Activated CD4-positive, alpha-beta memory T cell treated with anti-CD3 and anti-CD28 coated beads, Interleukin-2, amount 10 ng/mL, durations not matched to agents 7 days and 5 days (primary cell): Measurements from ENCODE around the gene PRKCB. TPM values are rescaled to one million over a fixed set of nuclear protein-coding genes. Genes with fewer than 3 reads are reported as not detected.

ENCODE experiments used
- CTCF ChIA-PET: fragments of 350-600 bp; sonication (Branson Sonifier 250); formaldehyde crosslinking; loops from one replicate; lab custom pipeline; 2021; ENCODE audit warnings: antibody characterized with exemption, inconsistent platforms; lab: Charles Lee
- POLR2A ChIA-PET: fragments of 350-600 bp; sonication (Branson Sonifier 250); formaldehyde crosslinking; loops from one replicate; lab custom pipeline; 2021; ENCODE audit warnings: antibody characterized with exemption; lab: Charles Lee
- DNase-seq: peaks from one replicate; pipeline ENCODE4 v3.0.0-alpha.2; 2020
- H3K27ac Mint-ChIP-seq: one replicate; pipeline ENCODE4 v1.8.0; 2021; ENCODE audit warnings: mild to moderate bottlenecking, mixed read lengths
- H3K27me3 Mint-ChIP-seq: one replicate; pipeline ENCODE4 v1.8.0; 2021; ENCODE audit warnings: mixed read lengths
- H3K36me3 Mint-ChIP-seq: one replicate; pipeline ENCODE4 v1.8.0; 2021; ENCODE audit warnings: low read depth, mixed read lengths
- H3K4me1 Mint-ChIP-seq: one replicate; pipeline ENCODE4 v1.8.0; 2021; ENCODE audit warnings: mixed read lengths
- H3K4me3 Mint-ChIP-seq: one replicate; pipeline ENCODE4 v1.8.0; 2021; ENCODE audit warnings: mild to moderate bottlenecking, mixed read lengths
- H3K9me3 Mint-ChIP-seq: one replicate; pipeline ENCODE4 v1.8.0; 2021; ENCODE audit warnings: mixed read lengths
- total RNA-seq, 2 experiments: library from RNA; stranded (reverse); gene quantifications; one replicate each; pipeline ENCODE4 v1.2.3, GENCODE V29; 2021

The PRKCB gene
- total RNA-seq, 2 experiments from 2014 or later: 77.3 to 81.4 TPM

DNA sequence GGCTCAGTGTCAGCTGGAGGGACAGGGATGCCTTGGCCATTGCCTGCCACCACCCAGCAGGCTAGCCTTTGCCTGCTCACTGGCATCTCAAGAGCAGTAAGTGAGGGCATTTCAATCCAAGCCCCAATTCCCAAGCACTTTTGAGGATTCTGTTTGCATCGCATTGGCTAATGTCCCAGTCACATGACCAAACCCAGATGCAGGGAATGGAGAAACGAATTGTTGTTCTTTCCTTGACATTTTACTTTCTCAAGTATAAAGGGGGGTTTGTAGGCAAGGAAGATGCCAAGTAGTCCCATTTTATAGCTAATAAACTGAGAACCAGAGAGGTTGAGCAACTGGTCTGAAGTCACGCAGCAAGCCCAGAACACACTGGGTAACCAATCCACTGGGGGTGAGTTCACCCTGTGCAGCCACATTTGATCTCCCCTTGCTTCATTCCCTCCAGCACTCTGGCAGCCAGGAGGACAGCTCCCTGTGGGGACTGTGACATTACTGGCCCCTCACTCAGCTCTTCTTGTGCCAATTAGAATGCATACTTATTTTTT lies 226.6 kb downstream of the PRKCB start:
- H3K9me3 Mint-ChIP-seq: no peaks in the 10 kb centered on the region
- DNase-seq: no peak
- H3K4me1 Mint-ChIP-seq: no peaks in the 10 kb centered on the region
- H3K27ac Mint-ChIP-seq: no peak overlapping the region
- ChIA-PET POLR2A (interaction anchor here (1.1 kb wide), 1 partner anchor 10 kb away, joined by 3 read pairs; no protein-coding TSS in a partner anchor), CTCF (no interaction called here)
- H3K4me3 Mint-ChIP-seq: no peak overlapping the region
- H3K27me3 Mint-ChIP-seq: no peaks in the 10 kb centered on the region
- H3K36me3 Mint-ChIP-seq: peaks cover 20% of the 10 kb centered on the region

DNA sequence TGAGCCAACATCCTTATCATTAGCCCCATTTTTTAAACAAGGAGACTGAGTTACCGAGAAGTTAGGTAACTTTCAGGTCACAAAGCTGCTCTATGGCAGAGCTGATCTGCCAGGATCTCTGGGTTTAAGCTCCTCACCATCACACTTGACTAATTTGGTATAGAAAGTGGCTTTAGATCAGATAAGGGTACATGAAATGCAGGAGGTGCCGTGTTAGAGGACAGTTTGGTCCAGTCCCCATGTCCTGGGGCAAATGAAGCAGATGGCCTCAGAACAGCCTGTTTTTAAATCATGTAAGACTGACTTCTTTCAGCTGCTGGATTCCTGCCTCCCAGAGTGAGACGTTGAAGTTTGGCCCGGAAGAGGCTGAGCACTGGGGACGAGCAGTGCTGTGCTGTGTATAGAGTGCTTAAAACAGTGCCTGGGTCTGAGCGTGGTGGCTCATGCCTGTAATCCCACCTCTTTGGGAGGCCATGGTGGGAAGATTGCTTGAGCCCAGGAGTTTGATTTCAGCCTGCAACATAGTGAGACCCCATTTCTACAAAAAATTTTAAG lies 233.3 kb downstream of the PRKCB start:
- Mint-ChIP-seq H3K36me3 (no peaks in the 10 kb centered on the region), H3K9me3 (no peaks in the 10 kb centered on the region), H3K4me3 (no peak overlapping the region), H3K4me1 (peaks cover 28% of the 10 kb centered on the region), H3K27me3 (no peaks in the 10 kb centered on the region), H3K27ac (no peak overlapping the region)
- DNase-seq: no peak
- POLR2A ChIA-PET: no interaction called here
- CTCF ChIA-PET: interaction anchor here (1.9 to 2.4 kb wide), 2 partner anchors 27 to 436 kb away, joined by 6 to 8 read pairs; no protein-coding TSS in a partner anchor

DNA sequence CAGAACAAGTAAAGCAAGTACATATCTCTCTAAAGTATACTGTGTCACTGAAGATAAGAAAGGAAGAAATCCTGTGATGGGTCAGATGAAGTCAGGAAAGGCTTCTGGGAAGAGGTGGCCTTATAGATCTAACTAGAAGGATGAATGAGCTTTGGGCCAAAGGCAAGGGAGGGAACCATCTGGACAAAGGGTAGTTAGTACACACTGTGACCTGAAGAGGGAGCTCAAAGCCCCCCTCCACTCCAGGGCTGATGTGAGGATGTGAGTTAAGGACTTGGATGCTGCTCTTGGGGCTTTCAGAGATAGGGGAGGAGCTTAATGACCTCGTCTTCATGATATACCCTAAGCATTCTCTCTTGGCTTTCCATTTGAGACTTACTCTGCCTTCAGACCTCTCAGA lies 235.1 kb downstream of the PRKCB start:
- H3K36me3 Mint-ChIP-seq: no peaks in the 10 kb centered on the region
- ChIA-PET CTCF (interaction anchor here (0.6 to 3.8 kb wide), 31 partner anchors 9 to 669 kb away, joined by 3 to 60 read pairs (median 4); partner anchors contain the start of gene CACNG3), POLR2A (interaction anchor here (0.8 to 1.2 kb wide), 4 partner anchors 93 to 469 kb away, joined by 3 to 4 read pairs (median 3); partner anchors contain the start of genes CACNG3 and RBBP6)
- peaks cover 40% of the 10 kb centered on the region for H3K4me1 Mint-ChIP-seq
- no peak overlapping the region for H3K27ac Mint-ChIP-seq
- peak; percentile 44 for DNase-seq
- no peak overlapping the region for H3K4me3 Mint-ChIP-seq
- H3K27me3 Mint-ChIP-seq: no peaks in the 10 kb centered on the region
- no peaks in the 10 kb centered on the region for H3K9me3 Mint-ChIP-seq

DNA sequence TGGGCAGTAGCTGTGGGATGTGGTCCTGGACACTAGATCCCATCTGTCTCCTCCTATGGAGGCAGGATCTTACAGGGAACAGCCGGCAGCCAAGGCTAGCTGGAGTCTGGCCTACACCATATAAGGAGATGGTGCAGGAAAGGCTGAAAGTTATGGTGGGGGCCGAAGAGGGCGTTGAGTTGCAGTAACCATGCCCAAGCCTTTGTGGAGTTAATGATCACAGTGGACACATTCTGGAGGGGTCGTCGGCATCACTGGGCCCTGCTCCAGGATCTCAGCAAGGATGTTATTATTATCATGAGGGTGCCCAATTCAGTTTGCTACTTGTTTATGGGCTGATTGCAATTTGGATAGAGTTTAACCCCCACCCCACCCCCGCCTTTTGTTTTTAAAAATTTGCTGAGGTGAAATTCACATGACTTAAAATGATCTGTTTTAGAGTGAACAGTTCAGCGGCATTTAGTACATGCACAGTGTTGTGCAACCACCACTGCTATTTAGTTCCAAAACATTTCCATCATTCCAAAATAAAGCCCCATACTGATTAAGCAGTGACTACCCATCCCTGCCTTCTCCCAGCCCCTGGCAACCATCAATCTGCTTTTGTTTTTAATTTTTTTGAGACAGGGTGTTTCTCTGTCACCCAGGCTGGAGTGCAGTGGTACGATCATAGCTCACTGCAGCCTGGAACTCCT lies 236.0 kb downstream of the PRKCB start:
- ChIA-PET CTCF (interaction anchor here (0.7 to 3.8 kb wide), 13 partner anchors 17 to 433 kb away, joined by 3 to 60 read pairs (median 6); partner anchors contain the start of gene CACNG3), POLR2A (interaction anchor here (0.9 to 1.1 kb wide), 2 partner anchors 22 to 92 kb away, joined by 3 to 4 read pairs; no protein-coding TSS in a partner anchor)
- H3K9me3 Mint-ChIP-seq: no peaks in the 10 kb centered on the region
- no peak overlapping the region for H3K4me3 Mint-ChIP-seq
- H3K4me1 Mint-ChIP-seq: peaks cover 49% of the 10 kb centered on the region
- no peak overlapping the region for H3K27ac Mint-ChIP-seq
- DNase-seq: no peak
- no peaks in the 10 kb centered on the region for H3K36me3 Mint-ChIP-seq
- H3K27me3 Mint-ChIP-seq: no peaks in the 10 kb centered on the region

DNA sequence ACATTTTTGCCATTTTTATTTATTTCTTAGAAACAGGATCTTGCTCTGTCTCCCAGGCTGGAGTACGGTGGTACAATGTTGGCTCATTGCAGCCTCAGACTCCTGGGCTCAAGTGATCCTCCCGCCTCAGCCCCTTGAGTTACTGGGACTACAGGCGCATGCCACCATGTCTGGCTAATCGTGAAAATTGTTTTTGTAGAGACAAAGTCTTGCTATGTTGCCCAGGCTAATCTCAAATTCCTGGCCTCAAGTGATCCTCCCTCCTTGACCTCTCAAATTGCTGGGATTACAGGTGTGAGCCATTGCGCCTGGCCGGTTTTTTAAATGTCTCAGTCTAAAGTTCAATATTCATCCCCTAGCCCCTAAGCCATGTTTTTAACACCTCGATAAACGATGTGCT lies 237.5 kb downstream of the PRKCB start:
- CTCF ChIA-PET: interaction anchor here (1.2 to 3.8 kb wide), 3 partner anchors 180 to 431 kb away, joined by 3 to 60 read pairs (median 26); no protein-coding TSS in a partner anchor
- H3K4me3 Mint-ChIP-seq: no peak overlapping the region

DNA sequence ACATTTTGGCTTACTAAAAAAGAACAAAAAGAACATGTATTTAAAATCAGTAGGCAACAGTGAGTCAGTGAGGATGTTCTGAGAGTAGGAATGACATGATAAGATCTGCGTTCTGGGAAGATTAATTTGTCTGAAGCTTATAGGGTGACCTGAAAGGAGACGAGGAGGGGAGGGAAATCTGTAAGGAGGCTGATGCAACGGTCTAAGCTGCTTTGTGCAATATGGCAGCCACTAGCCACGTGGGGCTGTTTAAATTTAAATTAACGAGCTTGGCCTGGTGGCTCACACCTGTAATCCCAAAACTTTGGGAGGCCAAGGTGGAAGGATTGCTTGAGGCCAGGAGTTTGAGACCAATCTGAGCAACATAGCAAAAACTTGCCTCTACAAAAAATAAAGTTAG lies 238.8 kb downstream of the PRKCB start:
- Mint-ChIP-seq H3K4me1 (peaks cover 51% of the 10 kb centered on the region), H3K36me3 (no peaks in the 10 kb centered on the region)

More for the DNA sequence above, 237.5 kb downstream of the PRKCB start:
- DNase-seq: no peak
- Mint-ChIP-seq H3K27me3 (no peaks in the 10 kb centered on the region), H3K36me3 (no peaks in the 10 kb centered on the region), H3K4me1 (peaks cover 51% of the 10 kb centered on the region), H3K27ac (no peak overlapping the region), H3K9me3 (no peaks in the 10 kb centered on the region)
- POLR2A ChIA-PET: no interaction called here

DNA sequence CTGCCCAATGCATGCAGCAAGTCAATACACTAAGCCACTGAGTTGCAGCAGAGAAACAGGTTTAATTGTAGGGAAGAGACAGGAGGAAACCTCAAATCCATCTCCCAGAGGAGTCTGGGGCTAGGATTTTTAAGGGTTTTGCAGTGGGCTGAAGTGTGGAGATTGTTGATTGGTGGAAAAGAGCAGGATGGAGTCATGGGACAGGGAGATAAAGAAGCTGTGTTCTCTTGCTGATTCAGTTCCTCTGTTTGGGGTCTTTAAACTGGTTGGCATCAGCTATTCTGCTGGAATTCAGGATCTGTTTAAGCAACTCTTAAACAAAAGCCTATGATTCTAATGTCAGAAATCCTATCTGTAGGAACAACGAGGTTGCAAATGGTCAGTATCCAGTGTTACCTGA lies 239.5 kb downstream of the PRKCB start:
- Mint-ChIP-seq H3K4me1 (peaks cover 51% of the 10 kb centered on the region), H3K4me3 (no peak overlapping the region), H3K36me3 (no peaks in the 10 kb centered on the region)

More for the DNA sequence above, 238.8 kb downstream of the PRKCB start:
- CTCF ChIA-PET: interaction anchor here (0.9 to 1.3 kb wide), 3 partner anchors 39 to 430 kb away, joined by 3 to 4 read pairs (median 3); no protein-coding TSS in a partner anchor
- Mint-ChIP-seq H3K27ac (no peak overlapping the region), H3K9me3 (no peaks in the 10 kb centered on the region), H3K27me3 (no peaks in the 10 kb centered on the region), H3K4me3 (no peak overlapping the region)
- POLR2A ChIA-PET: no interaction called here
- no peak for DNase-seq

DNA sequence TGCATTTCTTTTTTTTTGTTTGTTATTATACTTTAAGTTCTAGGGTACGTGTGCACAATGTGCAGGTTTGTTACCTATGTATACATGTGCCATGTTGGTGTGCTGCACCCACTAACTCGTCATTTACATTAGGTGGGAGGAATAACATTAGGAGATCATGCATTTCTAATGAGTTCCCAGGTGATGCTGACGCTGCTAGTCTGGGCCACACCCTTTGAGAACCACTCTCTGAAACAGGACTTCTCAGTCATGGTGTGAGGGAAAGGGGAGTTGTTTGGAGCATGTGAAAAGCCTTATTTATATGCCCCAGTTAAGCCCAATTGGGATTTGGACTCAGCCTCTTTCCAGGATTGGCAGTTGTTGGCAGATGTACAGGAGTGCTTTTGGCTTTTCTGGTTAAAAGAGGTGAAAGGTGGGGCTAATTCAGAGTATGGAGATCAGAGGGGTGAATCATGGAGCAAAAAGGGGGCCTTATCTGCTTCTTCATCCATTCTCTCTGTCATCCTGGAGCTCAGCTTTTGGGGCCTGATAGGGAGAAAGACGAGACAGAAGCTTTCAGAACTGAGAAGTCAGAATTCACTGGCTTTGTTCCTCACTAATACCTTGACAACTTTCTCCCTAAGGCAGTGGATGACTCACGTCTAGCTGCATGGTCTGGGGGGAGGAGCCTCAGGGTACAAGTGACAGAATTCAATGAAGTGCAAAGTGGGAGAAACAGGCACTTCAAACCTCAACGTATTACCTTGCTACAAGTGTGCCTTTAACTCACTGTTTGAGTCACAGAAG lies 240.3 kb downstream of the PRKCB start:
- POLR2A ChIA-PET: no interaction called here
- peak; percentile 26 for DNase-seq
- no peaks in the 10 kb centered on the region for H3K9me3 Mint-ChIP-seq
- no peaks in the 10 kb centered on the region for H3K27me3 Mint-ChIP-seq
- peaks cover 44% of the 10 kb centered on the region for H3K4me1 Mint-ChIP-seq
- H3K4me3 Mint-ChIP-seq: no peak overlapping the region
- H3K27ac Mint-ChIP-seq: no peak overlapping the region
- no peaks in the 10 kb centered on the region for H3K36me3 Mint-ChIP-seq
- CTCF ChIA-PET: interaction anchor here (1.8 kb wide), 1 partner anchor 177 kb away, joined by 5 read pairs; no protein-coding TSS in a partner anchor

More for the DNA sequence above, 239.5 kb downstream of the PRKCB start:
- H3K27me3 Mint-ChIP-seq: no peaks in the 10 kb centered on the region
- ChIA-PET POLR2A (no interaction called here), CTCF (interaction anchor here (0.9 kb wide), 2 partner anchors 177 to 430 kb away, joined by 3 read pairs; no protein-coding TSS in a partner anchor)
- no peak overlapping the region for H3K27ac Mint-ChIP-seq
- no peak for DNase-seq
- H3K9me3 Mint-ChIP-seq: no peaks in the 10 kb centered on the region

DNA sequence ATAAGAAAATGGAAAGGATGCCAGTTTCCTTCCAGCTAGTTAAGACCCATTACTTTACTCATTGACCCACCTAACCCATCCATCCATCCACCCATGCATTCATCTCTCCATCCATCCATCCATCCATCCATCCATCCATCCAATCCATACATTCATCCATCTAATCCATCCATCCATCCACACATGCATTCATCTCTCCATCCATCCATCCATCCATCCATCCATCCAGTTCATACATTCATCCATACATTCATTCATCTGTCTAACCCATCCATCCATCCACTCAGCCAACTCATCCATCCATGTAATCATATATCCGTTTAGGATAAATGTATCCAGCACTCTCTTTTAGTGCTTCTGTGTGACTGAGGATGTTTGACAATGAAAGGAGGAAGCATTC lies 241.5 kb downstream of the PRKCB start:
- Mint-ChIP-seq H3K4me3 (no peak overlapping the region), H3K9me3 (no peaks in the 10 kb centered on the region), H3K4me1 (peaks cover 37% of the 10 kb centered on the region), H3K27me3 (no peaks in the 10 kb centered on the region), H3K27ac (no peak overlapping the region), H3K36me3 (no peaks in the 10 kb centered on the region)
- ChIA-PET POLR2A (no interaction called here), CTCF (interaction anchor here (1.8 kb wide), 1 partner anchor 176 kb away, joined by 5 read pairs; no protein-coding TSS in a partner anchor)
- no peak for DNase-seq

DNA sequence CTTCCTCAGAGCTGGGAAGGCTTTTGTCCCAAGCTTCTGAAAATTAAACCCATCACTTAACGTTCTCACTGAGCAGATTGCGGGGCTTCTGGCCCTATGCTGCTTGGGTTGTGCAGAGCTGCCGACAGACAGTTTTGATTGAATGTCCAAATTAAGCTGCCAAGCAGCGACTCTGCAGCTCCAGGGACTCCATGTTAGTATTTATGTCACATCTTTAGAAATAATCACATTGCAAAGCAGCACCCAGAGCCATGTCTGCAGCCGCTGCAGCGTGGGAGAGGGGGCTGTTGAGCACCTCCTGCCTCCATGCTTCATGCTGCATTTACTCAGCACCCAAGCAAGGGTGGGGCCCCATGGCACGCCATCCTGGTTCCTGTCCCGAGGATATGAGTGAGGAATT lies 242.2 kb downstream of the PRKCB start:
- POLR2A ChIA-PET: no interaction called here
- DNase-seq: no peak
- Mint-ChIP-seq H3K36me3 (no peaks in the 10 kb centered on the region), H3K4me3 (no peak overlapping the region), H3K27me3 (no peaks in the 10 kb centered on the region), H3K4me1 (peaks cover 31% of the 10 kb centered on the region), H3K27ac (no peak overlapping the region), H3K9me3 (no peaks in the 10 kb centered on the region)
- CTCF ChIA-PET: interaction anchor here (1.0 kb wide), 1 partner anchor 10 kb away, joined by 6 read pairs; no protein-coding TSS in a partner anchor

DNA sequence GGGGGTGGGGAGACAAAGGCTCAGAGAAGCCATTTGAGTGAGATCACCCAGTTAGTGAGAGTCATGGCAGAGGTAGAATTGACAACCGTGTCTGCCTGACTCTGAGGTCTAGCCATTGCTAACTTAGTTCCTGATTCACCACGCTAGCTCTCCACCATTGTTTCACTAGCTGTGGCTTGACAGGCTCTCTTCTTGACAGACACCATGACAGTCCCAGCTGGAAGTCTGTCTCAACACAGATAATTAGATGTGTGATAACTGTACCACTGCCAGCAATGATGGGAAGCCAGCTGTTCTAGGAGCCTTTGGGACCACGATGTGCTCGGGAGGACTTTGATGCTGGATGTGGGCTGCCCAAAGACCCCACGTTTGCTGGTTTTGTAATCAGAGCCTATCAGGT lies 249.9 kb downstream of the PRKCB start:
- Mint-ChIP-seq H3K4me3 (no peak overlapping the region), H3K9me3 (peaks cover 15% of the 10 kb centered on the region), H3K36me3 (peaks cover 14% of the 10 kb centered on the region), H3K27me3 (no peaks in the 10 kb centered on the region), H3K27ac (no peak overlapping the region), H3K4me1 (no peaks in the 10 kb centered on the region)
- CTCF ChIA-PET: no interaction called here
- DNase-seq: no peak
- POLR2A ChIA-PET: no interaction called here

DNA sequence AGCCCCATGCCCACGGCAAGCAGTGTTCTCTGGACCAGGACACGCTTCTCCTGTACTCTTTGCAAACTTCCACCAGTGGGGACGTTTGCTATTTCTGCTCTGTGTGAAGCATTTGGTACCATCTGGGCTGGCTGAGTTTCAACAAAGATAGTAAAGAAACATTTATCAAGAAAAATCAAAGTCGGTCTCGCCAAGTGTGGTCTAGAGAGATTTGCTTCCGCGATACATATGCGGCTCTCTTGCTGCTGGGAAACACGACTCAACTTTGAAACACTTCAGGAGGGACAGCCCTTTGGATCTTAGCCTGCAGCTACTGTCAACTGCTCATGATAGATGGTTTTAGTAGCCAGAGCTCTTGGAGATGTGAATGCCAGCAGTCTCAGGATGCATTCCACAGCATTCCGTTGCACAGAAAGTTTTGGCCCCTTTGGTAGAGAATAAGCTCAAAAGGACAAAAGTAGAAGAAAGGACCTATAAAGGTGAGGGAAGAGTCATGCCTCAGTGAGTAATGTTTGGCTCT lies 252.2 kb downstream of the PRKCB start:
- no peak for DNase-seq
- Mint-ChIP-seq H3K4me1 (peaks cover 12% of the 10 kb centered on the region), H3K4me3 (no peak overlapping the region), H3K36me3 (peaks cover 37% of the 10 kb centered on the region), H3K27me3 (no peaks in the 10 kb centered on the region), H3K9me3 (peaks cover 30% of the 10 kb centered on the region), H3K27ac (no peak overlapping the region)
- CTCF ChIA-PET: no interaction called here
- POLR2A ChIA-PET: no interaction called here
